NT2/D1 (cell line): ENCODE measurements around the gene SLIT3.

Experiments
- SUZ12 ChIP-seq: IDR thresholded peaks from 2 replicates; pipeline ENCODE4 v1.6.1; 2011; ENCODE audit not compliant: insufficient read length, insufficient read depth; ENCODE audit errors: extremely low read depth
- YY1 ChIP-seq: IDR thresholded peaks from 2 replicates; pipeline ENCODE4 v1.6.1; 2011; ENCODE audit not compliant: insufficient read length, insufficient read depth

- no peak for TF ChIP-seq SUZ12
- no peak for TF ChIP-seq YY1
Observed at GRCh38 chr5:169013846-169014245, 287.1 kb downstream of the SLIT3 start.
